Activated T-cell treated with anti-CD3 and anti-CD28 coated beads for 1 hour (primary cell): Measurements from ENCODE around the gene ADAP1.
"Not testable (repeated sequence)": the region's sequence is repeated elsewhere in the genome, so short reads cannot be mapped to it uniquely, and the experiment has no call there.

Experiments
- DNase-seq: peaks from one replicate; pipeline ENCODE4 v3.0.0-alpha.2; 2020; ENCODE audit warnings: low read depth

Gene ADAP1

DNA sequence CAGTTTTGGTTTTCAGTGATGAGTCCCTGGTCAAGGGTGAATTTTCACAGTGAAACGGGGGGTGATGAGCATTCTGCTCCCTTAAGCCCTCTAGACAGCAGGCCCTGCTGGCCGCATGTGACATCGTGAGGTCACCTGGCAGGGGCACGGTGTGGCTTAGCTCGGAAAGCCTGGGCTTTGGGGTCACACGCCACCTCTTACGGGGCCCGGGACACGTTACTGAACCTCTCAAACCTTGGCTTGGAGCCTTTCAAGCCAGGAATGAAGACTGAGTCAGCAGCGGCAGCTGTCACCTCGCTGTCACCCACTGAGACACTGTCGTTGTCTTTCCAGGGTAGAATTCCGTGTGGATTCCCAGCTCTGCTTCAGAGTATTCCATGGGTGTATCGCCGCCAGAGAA, 74.0 kb downstream of the ADAP1 start:
- DNase-seq, result no peak

DNA sequence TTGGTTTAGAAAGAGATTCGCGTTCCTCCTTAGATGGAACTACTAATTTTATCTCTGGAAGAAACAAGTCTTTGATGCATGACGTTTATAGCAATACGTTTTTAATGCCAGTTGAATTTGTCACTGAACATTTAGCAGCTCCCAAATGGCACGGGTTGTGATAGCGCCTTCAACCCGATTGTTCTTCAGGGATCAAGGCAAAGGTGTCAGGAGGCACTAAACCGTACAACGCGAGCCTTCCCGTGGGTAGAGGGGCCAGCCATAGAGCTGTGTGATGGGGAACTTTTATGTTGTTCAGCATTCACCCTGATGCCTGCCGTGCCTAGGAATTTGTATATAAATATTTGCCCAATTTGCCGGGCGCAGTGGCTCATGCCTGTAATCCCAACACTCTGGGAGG, 74.8 kb downstream of the ADAP1 start:
- no peak for DNase-seq

DNA sequence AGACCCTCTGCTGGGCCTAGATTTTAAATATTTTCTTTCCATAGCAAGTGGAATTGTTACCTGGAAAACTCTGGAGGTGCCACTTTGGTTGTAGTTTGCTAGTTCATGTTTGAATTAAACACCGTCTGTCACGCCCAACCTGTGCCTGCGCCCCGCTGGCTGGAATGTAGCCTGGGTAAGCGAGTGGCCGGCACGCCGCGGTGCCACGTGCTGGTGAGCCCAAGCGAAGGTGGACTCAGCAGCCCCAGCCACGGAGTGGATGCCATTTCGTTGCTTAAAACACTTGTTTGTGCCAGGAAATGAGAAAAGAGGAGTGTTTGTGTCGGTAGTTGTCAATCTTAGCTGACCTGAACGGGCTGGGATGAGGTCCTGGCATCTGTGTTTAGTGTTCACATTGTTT, 75.4 kb downstream of the ADAP1 start:
- DNase-seq, result no peak

DNA sequence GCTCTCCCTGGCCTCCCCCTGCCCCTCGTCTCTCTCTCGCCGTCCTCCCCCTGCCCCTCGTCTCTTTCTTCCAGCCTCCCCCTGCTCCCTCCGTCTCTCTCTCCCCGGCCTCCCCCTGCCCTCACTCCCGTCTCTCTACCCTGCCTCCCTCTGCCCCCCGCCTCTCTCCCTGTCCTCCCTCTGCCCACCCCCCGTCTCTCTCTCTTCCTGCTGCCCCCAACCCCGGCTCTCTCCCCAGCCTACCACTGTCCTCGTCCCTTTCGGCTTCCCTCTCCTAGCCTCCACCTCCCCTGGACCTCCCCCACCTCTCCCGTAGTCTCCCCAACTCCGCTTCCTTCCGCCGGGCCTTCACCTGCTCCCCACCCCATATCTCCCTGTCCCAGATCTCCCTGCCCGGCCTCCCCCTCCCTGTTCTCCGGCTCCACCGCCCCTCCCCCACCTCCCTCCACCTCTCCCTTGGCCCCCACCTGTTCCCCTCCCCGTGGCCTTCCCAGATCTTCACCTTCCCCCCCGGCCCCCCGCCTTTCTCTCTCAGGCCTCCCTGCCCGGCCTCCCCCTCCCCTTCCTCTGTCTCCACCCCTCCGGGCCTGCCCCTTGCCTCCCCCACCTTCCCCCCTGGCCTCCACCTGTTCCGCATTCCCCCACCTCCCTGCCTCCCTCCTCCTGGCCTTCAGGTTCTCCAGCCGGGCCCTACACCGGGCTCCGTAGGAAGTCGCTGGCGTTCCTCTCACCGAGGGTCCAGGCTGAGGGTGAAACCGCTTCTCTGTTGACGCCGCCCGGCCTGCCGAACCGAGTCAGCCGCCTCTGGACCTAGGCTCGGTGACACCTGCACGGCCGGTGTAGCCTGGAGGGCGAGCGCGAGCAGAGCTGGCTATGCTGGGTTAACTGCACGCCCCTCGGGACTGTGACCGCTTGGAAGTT, 76.9 kb downstream of the ADAP1 start:
- no peak for DNase-seq

DNA sequence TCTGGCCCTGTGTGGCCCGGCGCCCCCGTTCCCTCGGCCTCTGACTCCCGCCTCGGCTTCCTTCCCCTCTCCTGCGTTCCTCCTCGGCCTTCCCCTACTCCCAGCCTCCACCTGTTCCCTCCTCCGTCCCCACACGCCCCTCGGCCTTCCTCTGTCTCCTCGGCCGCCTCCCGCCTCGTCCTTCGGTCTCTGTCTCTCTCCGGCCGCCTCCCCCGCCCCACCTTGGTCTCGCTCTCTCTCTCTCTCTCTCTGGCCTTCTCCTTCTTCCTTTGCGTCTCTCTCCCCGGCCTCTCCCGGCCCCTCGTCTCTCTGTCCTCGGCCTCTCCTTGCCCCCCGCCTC, 77.5 kb downstream of the ADAP1 start:
- DNase-seq, result no peak

DNA sequence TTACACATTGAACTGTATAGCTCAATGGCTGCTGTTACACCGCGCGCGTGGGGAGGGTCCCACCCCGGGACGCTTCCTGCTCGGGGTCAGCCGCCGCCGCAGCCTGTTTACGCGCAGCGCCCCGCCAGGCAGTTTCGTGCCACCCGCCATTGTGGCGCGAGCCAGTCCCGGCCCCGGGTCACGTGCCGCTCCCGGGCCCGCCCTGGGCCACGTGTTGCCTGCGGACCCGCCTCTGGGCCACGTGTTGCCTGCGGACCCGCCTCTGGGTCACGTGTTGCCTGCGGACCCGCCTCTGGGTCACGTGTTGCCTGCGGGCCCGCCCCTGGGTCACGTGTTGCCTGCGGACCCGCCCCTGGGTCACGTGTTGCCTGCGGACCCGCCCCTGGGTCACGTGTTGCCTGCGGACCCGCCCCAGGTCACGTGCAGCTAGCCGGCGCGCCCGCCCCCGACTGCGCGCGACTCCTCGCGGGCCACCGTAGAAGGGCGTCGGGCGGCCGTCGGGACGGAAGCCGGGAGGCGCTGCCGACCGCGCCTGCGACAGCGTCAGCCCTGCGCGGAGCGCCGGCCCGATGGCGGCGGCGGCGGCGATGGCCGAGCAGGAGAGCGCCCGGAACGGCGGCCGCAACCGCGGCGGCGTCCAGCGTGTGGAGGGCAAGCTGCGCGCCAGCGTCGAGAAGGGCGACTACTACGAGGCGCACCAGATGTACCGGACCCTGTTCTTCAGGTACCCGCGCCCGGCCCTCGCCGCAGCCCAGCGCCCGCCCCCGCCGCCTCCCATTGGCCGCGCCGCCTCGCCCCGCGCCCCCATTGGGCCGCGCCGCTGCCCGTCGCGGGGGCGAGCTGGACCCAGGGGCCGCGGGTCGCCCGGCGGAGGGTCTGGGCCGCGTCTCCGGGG, 78.2 kb downstream of the ADAP1 start, which contains the start of gene GET4:
GET4 (plus strand) TSS at position 478 of the 895 bp plus-strand sequence; CDS start at position 570, 92 bp downstream.
- DNase-seq, result peak; percentile 92

DNA sequence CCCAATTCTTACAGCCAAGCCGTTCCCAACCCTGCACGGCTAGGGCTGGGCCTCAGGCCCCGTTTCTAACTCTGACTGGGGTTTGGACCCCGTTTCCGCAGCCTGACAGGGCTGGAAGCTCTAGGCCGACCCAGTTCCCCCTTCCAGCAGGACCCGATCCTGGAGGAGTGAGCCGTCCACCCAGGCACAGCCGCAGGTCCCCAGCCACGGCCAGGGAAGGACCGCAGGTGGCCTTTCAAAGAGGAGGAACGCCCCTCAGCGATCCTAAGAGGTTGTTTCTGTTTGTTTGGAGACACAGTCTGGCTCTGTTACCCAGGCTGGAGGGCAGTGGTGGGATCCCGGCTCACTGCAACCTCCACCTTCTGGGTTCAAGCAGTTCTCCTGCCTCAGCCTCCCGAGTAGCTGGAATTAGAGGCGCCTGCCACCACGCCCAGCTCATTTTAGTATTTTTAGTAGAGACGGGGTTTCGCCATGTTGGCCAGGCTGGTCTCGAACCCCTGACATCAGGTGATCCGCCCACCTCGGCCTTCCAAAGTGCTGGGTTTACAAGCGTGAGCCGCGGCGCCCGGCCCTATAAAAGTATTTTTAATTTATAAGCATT, 78.9 kb downstream of the ADAP1 start:
- no peak for DNase-seq

DNA sequence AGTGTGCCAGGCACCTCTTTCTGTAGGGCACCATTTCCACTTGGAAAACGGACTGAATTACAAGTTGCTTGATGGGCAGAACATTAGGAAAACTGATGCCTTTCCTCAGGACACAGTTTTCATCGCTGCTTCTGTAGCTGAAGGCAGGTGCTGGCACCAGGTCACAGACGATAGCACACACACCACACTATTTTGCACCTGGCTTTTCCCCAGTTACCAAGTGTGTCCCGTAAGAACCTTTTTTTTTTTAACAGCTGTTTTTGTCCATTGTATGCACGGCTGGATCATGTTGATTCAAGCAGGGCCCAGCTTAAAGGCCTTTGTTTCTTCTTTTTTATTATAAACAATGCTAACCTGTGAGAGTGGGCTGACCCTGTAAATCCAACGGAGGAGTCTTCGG, 79.4 kb downstream of the ADAP1 start:
- DNase-seq, result no peak

DNA sequence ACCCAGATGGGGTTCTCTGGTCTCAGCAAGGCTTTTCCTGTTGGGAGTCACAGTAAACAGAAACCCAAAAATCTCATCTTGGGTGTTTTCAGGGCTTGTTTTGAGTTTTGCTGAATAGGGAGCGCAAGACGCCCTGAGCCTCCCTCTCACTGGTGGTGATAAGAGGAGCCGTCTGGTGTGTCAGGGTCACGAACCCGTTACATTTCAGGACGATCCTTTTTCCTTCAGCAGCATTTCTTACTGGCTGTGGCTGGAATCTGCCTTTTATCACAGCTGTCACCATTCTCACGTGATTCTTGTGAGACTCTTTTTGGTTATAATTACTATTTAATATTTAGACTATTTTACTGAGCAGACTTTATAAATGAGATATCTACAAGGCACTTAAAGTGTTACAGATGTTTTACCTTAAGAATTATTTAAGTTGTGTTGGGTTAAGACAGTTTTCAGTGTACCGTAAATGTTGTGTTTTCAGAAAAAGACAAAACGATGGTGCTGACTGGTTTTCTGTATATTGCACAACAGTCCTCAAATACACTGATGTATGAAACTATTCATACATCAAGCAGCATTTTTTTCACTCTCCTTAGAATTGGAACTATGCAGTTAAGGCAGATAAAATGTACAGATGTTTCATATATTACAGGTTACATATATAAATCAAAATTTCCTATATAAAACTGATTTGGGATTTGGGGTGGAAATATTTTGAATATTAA, 80.3 kb downstream of the ADAP1 start:
- no peak for DNase-seq

DNA sequence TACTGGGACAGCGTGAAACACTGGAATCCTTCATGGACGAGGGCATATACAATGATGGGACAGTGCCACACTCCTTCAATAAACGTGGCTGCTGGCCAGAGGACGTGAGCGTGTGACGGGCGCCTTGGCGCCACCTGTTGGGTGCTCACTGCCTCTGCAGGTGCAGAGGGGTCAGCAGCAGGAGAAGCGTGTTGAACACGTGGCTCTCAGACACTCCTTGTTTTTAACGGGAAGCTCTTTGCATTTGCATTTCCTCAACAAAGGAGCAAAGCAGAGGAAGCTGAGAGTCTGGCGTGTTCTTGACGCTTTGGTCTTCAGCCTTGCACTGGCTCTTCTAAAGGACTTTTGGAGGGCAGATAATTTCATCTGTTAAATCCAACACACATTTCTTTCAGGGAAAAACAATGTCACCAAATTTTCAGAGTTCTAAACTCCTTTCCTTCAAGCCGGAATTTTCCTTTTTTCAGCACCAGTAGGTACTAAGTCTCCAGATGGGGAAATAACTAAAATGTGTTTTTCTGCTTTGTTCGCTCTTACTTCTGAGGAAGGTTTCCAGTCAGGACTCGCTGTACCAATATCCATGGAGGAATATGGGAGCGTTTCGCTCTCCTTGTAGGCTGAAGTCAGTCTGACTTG, 81.0 kb downstream of the ADAP1 start:
- DNase-seq, result peak; percentile 50

DNA sequence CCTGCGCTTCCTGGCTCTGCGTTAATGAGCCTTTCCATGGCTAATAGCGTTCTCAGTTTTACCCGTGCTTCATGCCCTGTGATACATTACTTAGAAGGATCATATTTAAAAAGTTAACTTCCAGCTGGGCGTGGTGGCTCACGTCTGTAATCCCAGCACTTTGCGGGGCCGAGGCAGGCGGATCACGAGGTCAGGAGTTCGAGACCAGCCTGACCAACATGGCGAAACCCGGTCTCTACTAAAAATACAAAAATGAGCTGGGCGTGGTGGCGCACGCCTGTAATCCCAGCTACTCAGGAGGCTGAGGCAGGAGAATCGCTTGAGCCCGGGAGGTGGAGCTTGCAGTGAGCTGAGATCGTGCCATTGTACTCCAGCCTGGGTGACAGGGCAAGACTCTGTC, 81.8 kb downstream of the ADAP1 start:
- not testable (repeated sequence) for DNase-seq

DNA sequence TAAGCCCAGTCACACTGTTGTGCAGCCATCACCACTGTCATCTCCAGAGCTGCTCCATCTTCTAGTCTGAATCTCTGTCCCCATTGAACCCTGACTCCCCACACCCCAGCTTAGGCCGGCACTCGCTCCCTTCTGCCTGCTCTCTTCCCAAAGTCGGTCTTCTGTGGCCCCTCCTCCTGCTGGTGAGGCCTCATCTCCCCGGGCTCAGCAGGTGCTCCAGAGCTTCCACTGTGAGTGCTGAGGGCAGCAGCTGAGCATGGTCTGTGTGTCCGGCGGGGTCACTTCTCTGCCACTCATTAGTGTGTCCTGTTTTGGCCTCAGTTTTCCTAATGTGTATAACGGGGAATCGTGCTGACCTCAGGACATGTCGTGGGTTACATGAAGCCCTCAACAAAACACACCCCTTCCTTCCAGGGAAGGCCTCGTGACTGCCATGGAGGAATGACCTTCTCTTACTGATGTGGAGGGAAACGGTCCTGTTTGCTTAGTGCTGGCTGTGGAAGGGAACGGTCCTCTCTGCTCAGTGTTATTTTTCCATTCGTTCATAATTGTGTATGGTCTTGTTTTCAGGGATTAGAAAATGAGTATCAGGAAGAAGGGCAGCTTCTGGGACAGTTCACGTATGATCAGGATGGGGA, 82.5 kb downstream of the ADAP1 start:
- no peak for DNase-seq

DNA sequence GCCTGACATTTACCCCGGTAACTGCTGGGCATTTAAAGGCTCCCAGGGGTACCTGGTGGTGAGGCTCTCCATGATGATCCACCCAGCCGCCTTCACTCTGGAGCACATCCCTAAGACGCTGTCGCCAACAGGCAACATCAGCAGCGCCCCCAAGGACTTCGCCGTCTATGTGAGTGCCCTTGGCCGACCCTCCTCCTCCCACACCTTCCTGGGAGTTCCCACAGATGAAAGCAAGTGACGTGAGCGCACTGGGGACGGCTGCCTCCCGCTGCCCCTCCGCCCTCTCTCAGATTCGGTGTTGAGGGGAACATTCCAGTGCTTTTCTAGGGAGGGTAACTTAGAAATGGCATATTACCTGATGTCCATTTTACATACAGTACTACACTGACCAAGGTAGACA, 85.1 kb downstream of the ADAP1 start:
- no peak for DNase-seq

DNA sequence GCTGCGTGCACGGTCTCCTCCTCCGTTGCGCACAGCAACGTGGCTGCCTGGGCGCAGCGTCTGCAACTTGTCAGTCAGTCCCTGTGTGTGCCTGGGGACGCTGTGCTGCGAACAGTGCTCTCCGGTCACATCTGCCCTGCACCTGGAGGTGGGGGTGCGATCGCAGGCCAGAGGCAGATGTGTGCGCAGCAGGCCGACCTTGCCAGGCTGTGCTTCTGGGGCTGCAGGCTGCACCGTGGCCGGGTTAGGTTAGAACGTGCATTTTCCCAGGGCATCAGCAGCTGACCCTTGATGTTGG, 86.3 kb downstream of the ADAP1 start:
- DNase-seq, result no peak

DNA sequence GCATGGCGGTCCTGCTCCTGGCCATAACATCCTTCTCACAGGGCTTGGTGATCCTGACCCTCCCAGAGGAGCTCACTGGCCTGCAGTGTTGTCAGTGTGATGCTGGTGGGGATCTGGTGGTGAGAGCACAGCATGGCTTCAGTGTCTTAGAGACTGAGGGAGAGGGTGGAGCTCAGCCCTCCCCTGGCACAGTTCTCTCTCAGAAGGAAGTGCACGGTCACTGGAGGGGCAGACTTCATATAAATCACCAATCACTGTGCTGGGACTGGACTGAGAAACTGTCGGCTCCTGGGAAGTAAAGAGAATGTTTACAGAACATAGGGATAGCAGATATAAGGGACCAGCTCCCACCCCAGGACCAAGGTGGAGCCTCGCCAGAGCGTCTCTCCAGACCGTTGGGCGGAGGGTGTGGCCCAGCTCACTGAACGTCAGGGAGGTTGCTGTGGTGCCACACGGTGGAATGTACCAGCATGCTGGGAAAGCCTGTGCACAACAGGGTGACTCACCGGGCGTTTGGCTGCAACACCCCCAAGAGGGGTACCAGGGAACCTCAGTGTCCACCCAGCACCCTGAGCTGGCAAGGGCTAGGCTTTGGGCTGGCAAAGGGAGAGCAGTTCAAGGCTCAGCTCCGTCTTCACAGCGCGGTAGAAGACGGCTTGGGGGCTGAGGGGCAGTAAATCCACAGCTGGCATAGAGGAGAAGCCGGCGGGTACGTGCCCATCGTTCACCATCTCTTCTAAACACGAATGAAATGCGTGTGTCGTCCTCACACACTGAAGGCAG, 86.9 kb downstream of the ADAP1 start:
- no peak for DNase-seq

DNA sequence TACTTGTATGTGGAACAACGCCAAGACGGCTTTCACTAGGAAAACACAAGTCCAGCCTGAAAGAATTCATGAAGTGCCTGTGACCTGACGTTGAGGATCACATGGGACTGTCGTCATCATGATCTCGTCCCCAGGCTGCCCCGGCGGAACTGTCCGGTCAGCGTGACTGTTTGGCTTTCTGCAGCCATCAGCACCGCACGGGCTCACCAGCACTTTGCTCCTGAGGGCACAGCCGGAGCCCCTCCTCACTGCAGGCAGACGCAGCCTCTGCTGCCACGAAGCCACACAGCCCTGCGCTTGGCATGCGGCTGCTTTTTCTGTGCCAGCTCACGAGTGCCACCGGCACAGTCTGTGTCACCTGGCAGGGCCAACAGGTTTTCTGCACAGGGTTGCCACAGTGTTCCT, 87.5 kb downstream of the ADAP1 start:
- no peak for DNase-seq

DNA sequence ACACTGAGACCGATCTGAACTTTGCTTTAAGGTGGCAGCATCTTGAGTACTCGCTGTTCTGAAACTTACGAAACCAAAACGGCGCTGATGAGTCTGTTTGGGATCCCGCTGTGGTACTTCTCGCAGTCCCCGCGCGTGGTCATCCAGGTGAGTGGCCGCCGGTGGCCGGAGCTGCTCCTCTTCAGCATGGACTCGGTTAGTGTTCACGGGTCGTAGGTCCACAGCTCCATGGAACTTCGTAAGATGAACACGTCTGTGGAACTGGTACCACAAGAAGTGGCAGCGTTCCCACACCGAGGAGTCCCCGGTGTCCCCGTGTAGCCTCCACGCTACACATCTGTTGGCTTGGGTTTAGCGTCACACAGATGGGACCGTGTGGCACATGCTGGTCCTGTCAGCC, 88.6 kb downstream of the ADAP1 start:
- DNase-seq, result no peak

DNA sequence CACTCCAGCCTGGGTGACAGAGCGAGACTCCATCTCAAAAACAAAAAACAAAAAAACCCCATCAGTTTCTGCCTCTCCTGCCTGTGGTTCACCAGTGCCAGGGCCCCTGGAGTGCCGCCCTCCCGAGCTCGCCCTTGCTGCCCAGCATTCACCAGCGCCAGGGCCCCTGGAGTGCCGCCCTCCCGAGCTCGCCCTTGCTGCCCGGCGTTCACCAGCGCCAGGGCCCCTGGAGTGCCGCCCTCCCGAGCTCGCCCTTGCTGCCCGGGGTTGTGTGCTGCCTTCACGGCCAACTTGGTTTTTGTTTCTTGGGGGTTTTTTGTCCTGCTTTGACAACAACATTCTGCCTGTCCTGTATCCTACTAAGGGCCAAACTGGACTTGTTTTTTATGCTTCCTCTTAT, 91.4 kb downstream of the ADAP1 start:
- no peak for DNase-seq

DNA sequence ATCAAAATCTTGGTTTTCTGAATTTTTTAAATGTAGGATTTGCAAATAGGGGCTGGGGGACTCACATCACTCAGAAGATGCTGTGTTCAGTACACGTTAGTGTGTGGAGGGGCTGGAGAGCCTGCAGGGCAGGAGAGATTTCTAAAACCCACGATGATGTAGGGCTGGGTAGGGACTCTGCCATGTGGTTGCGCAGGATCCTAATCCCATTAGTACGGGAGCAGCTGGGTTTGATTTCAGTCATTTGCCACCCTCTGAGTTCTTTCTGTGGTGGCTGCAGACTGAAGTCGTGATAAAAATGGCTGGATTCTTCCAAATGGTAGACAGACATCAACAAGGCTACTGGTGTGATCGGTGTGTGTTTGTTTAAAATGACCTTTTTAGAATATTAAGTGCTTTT, 92.3 kb downstream of the ADAP1 start:
- DNase-seq, result no peak

DNA sequence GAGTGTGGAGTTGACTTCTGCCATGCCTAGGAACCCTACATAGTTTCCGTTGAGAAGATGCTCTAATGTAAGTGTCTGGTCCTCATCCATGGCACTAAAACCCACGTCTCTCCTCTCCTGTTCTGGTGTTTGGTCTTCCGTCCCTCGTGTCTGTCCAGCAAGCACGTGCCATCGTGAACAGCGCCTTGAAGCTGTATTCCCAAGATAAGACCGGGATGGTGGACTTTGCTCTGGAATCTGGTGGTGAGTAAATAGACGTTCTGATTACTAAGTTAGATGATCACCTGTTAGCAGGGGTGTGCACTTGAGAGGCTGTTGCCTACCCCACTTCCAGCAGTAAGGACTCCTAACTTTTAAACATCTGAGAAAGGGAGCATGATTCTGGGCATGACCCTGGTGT, 93.3 kb downstream of the ADAP1 start:
- DNase-seq, result no peak
